ENCODE results near the gene SLC9A9. TPM values are rescaled to one million over a fixed set of nuclear protein-coding genes. Genes with fewer than 3 reads are reported as not detected.

The SLC9A9 gene
- total RNA-seq (2022; extraction: Qiagen RNA extraction): 0.07 to 0.40 TPM (median 0.27 TPM) in 5 replicates

GRCh38 chr3:143847787-143848631 lies at the start of gene SLC9A9:
TSS of gene SLC9A9 (minus strand) at chr3:143848468. CDS start at chr3:143848322, 146 bp downstream.

Other genes starting within 250 kb of the SLC9A9 start
- 4.3 to 7.3 TPM (median 5.8 TPM) in 5 replicates for gene DIPK2A, start 123.4 kb upstream of the SLC9A9 start, total RNA-seq (2022; extraction: Qiagen RNA extraction)